Lung (tissue), 16 donors: Measurements from ENCODE around the gene TOMT. TPM values are rescaled to one million over a fixed set of nuclear protein-coding genes. Genes with fewer than 3 reads are reported as not detected.

ENCODE experiments used
- ATAC-seq: fragments of 200-7000 bp; cut with Tn5 transposase; one replicate; pipeline ENCODE4 v1.9.1; 2020; ENCODE audit warnings: moderate number of reproducible peaks; ENCODE audit not compliant: insufficient read depth, low FRiP score
- DNase-seq, 3 donors: peaks; one replicate each; pipeline ENCODE4 v3.0.0-alpha.2; 2013 to 2017
- H3K27ac ChIP-seq, 2 donors: one replicate each; pipeline ENCODE4 v1.5.1; 2013; ENCODE audit warnings: mild to moderate bottlenecking in 2 of 2, moderate library complexity in 2 of 2, control low read depth in 1 of 2, inconsistent platforms in 1 of 2, low read depth in 1 of 2, low read length in 1 of 2
- H3K27me3 ChIP-seq, 3 donors: one replicate each; pipeline ENCODE4 v1.5.1; 2013; ENCODE audit warnings: low read length in 2 of 3; ENCODE audit not compliant: control insufficient read depth in 3 of 3, insufficient read depth in 3 of 3
- H3K36me3 ChIP-seq, 4 donors: one replicate each; pipeline ENCODE4 v1.5.1; 2013; ENCODE audit warnings: low read length in 4 of 4, mild to moderate bottlenecking in 1 of 4, moderate library complexity in 1 of 4; ENCODE audit not compliant: control insufficient read depth in 4 of 4, insufficient read depth in 4 of 4
- H3K4me1 ChIP-seq, 5 donors: one replicate each; pipeline ENCODE4 v1.5.1; 2013; ENCODE audit warnings: low read length in 5 of 5, mild to moderate bottlenecking in 2 of 5, moderate library complexity in 1 of 5; ENCODE audit not compliant: control insufficient read depth in 5 of 5, insufficient read depth in 5 of 5
- H3K4me3 ChIP-seq: one replicate; pipeline ENCODE4 v1.5.1; 2013; ENCODE audit warnings: mild to moderate bottlenecking, control low read depth, moderate library complexity
- H3K9ac ChIP-seq, 2 donors: one replicate each; pipeline ENCODE4 v1.5.1; 2013; ENCODE audit warnings: low read length in 2 of 2, control low read depth in 1 of 2; ENCODE audit not compliant: insufficient read depth in 1 of 2
- H3K9me3 ChIP-seq, 4 donors: one replicate each; pipeline ENCODE4 v1.5.1; 2013; ENCODE audit warnings: low read length in 3 of 4, mild to moderate bottlenecking in 1 of 4, moderate library complexity in 1 of 4; ENCODE audit not compliant: control insufficient read depth in 4 of 4, insufficient read depth in 3 of 4
- WGBS, 2 donors: extraction: QIAGEN DNeasy Blood & Tissue Kit; methylation state at CpG; one replicate each; pipeline ENCODE4 v1.1.7; 2013; 5-methylcytosine and 5-hydroxymethylcytosine counted together
- long read RNA-seq, 5 donors: transcript quantifications; one replicate each; lab custom pipeline, GENCODE V29; 2026
- polyA plus RNA-seq, 2 donors: library from polyadenylated mRNA; stranded (reverse); fragments of 200-250 nt; gene quantifications; one replicate each; pipeline ENCODE4 v1.2.1, GENCODE V29; 2013
- total RNA-seq, 2 donors: library from RNA; depleted of rRNA in 1 of 2; stranded (reverse); fragments of >200 nt in 1 of 2; gene quantifications; one replicate each; pipeline ENCODE4 v1.2.1, GENCODE V29; 2014 to 2021
- TF ChIP-seq, protein P1 (sequence below): IDR thresholded peaks from 2 replicates; pipeline ENCODE4 v1.5.1; 2012; ENCODE audit warnings: mild to moderate bottlenecking; ENCODE audit errors: control extremely low read depth, extremely low read depth
- donor health status: control.
- donor health status: control.
- donor health status: Bipolar disorder and iron deficiency.
- donor health status: healthy.
- donor health status: DM: yes; HTN: yes; CAD: no.

Gene TOMT
- total RNA-seq (not detected), polyA plus RNA-seq (not detected)
- long read RNA-seq, donor 1 = 0 reads
- long read RNA-seq, donor 2 = 0 reads
- long read RNA-seq, donor 3 = 0 reads
- long read RNA-seq, donor 4 = 0 reads
- long read RNA-seq, donor 5 = 0 reads

DNA sequence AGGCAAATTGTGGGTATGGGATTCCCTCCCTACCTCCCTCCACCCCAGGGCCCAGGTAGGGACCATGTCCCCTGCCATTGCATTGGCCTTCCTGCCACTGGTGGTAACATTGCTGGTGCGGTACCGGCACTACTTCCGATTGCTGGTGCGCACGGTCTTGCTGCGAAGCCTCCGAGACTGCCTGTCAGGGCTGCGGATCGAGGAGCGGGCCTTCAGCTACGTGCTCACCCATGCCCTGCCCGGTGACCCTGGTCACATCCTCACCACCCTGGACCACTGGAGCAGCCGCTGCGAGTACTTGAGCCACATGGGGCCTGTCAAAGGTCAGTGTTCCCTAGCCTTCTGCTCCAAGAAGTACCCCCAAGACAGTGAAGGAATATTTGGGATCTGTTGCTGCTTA is at the start of gene TOMT:
TSS of gene TOMT (plus strand) at position 37 of the 400 bp plus-strand sequence. CDS start at position 65, 28 bp downstream.
- no peak for DNase-seq

DNA sequence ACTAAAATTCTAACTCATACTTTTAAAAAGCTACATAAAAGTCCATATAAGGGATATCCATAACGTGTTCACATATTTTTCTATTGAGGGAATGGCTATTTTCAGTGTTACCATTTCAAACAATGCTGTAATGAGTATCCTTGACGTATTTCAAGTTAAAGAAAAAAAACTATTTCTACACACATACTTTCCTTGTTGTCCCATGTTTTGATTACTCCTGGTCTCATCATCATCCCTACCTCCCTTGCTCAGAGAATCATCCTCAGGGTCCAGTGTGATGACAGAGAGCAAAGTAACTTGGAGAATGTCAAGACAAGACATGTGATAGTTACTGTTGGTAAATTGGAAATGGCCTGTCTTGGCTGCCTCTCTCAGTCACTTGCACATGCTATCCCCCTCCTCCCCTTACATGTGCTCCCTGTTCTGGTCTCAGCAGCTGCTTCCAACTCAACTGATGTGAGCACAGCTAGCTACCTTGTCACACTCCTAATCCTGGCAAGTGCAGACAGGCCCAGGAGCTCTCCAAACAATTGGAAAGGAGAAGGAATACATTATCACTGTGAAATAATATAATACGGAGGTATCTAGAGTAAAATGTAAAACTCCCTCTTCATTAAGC is 47.2 kb upstream of the TOMT start:
- peaks cover 0 to 2% (median 0%) of the 10 kb centered on the region in 5 donors for H3K4me1 ChIP-seq
- no peak overlapping the region for H3K27ac ChIP-seq
- H3K36me3 ChIP-seq = peaks cover 0 to 6% (median 0%) of the 10 kb centered on the region in 4 donors
- H3K9me3 ChIP-seq = no peaks in the 10 kb centered on the region
- H3K4me3 ChIP-seq = no peak overlapping the region
- H3K27me3 ChIP-seq = no peaks in the 10 kb centered on the region
- no peak overlapping the region for H3K9ac ChIP-seq
- DNase-seq = no peak
- TF ChIP-seq, protein P1, sequence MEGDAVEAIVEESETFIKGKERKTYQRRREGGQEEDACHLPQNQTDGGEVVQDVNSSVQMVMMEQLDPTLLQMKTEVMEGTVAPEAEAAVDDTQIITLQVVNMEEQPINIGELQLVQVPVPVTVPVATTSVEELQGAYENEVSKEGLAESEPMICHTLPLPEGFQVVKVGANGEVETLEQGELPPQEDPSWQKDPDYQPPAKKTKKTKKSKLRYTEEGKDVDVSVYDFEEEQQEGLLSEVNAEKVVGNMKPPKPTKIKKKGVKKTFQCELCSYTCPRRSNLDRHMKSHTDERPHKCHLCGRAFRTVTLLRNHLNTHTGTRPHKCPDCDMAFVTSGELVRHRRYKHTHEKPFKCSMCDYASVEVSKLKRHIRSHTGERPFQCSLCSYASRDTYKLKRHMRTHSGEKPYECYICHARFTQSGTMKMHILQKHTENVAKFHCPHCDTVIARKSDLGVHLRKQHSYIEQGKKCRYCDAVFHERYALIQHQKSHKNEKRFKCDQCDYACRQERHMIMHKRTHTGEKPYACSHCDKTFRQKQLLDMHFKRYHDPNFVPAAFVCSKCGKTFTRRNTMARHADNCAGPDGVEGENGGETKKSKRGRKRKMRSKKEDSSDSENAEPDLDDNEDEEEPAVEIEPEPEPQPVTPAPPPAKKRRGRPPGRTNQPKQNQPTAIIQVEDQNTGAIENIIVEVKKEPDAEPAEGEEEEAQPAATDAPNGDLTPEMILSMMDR = no peak
- WGBS, 2 donors = 89 to 93% methylated on average over 3 of the region's 3 CpGs
- ATAC-seq = no peak

More for the DNA sequence above, at the start of gene TOMT:
- Histone ChIP-seq H3K27me3 (no peaks in the 10 kb centered on the region), H3K27ac (no peak within 1 kb of the TSS), H3K9me3 (no peaks in the 10 kb centered on the region), H3K4me3 (no peak within 1 kb of the TSS), H3K4me1 (peaks cover 0 to 17% (median 5%) of the 10 kb centered on the region in 5 donors), H3K9ac (no peak within 1 kb of the TSS), H3K36me3 (peaks cover 0 to 7% (median 2%) of the 10 kb centered on the region in 4 donors)
- TF ChIP-seq, protein P1 = no peak
- no peak for ATAC-seq
- WGBS, 2 donors = 95 to 97% methylated on average over 14 of the region's 14 CpGs

DNA sequence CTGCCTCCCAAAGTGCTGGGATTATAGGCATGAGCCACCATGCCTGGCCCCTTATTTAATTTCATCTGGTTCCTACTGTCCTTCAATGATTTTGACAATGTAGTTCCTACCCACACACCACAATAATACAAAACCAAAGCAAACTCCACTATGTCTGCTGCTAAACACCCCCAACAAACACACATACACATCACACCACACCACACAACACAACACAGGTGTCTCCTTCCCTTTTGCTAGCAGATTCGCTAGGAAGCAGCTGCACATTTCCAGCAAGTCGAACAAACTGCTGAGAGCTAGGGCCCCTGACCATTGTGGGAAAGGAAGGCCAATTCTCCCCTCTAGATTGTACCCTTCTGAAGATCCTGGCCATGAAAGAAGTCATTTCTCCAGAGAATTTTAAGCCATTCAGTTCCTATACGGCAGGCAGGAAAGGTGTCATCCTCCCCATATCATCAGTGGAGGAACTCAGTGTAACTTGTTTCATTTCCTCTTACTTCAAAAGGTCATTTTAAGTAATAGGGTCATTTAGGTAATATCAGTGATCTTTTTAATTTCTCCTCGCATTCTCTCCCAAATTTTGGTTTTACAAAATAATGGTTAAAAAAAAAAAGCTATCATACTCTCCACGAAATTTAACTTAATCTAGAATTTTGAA is 43.9 kb upstream of the TOMT start:
- Histone ChIP-seq H3K36me3 (peaks cover 0 to 6% (median under 1%) of the 10 kb centered on the region in 4 donors), H3K4me1 (peaks cover 0 to 7% (median 3%) of the 10 kb centered on the region in 5 donors), H3K9me3 (no peaks in the 10 kb centered on the region), H3K27me3 (no peaks in the 10 kb centered on the region), H3K27ac (peak overlapping the region in 1 of 2 donors; percentile 22), H3K9ac (no peak overlapping the region), H3K4me3 (no peak overlapping the region)
- DNase-seq = no peak
- no peak for ATAC-seq
- TF ChIP-seq, protein P1 = no peak
- WGBS, 2 donors = 65 to 84% methylated on average over 5 of the region's 5 CpGs
